Muscle of back (tissue), 11 donors: ENCODE measurements around the gene NR2E3. TPM values are rescaled to one million over a fixed set of nuclear protein-coding genes. Genes with fewer than 3 reads are reported as not detected.

Source experiments
- DNase-seq, 3 donors: peaks; one replicate each; pipeline versions ENCODE4 v3.0.0 to v3.0.0-alpha.2; 2013
- polyA plus RNA-seq, 10 donors: library from polyadenylated mRNA; unstranded; fragments of 120-200 nt; gene quantifications; one replicate each; pipeline ENCODE4 v1.2.1, GENCODE V29; 2013; ENCODE audit not compliant: insufficient read length in 10 of 10

The NR2E3 gene
- polyA plus RNA-seq, 10 donors = 1.9 to 10.3 (median 5.0) TPM

GRCh38 chr15:71790081-71790480 lies 20.3 kb upstream of the NR2E3 start:
- DNase-seq = no peak

GRCh38 chr15:71791975-71792374 lies 18.4 kb upstream of the NR2E3 start:
- no peak for DNase-seq

- DNase-seq = no peak
Observed at GRCh38 chr15:71792521-71792920, 17.8 kb upstream of the NR2E3 start.

GRCh38 chr15:71798641-71799040 lies 11.7 kb upstream of the NR2E3 start:
- DNase-seq = no peak

- DNase-seq = no peak
Observed at GRCh38 chr15:71800190-71800589, 10.2 kb upstream of the NR2E3 start.

- peak; percentile 69 to 87 (median 80) for DNase-seq
Observed at GRCh38 chr15:71800835-71801745, 9.3 kb upstream of the NR2E3 start.

GRCh38 chr15:71801935-71802655 lies 8.3 kb upstream of the NR2E3 start:
- DNase-seq = no peak

GRCh38 chr15:71802770-71803169 lies 7.6 kb upstream of the NR2E3 start:
- DNase-seq = no peak

- DNase-seq = peak in 1 of 3 donors; percentile 31
Observed at GRCh38 chr15:71804226-71804625, 6.1 kb upstream of the NR2E3 start.

GRCh38 chr15:71804695-71805470 lies 5.5 kb upstream of the NR2E3 start:
- peak in 1 of 3 donors; percentile 48 for DNase-seq

GRCh38 chr15:71806452-71806931 lies 3.9 kb upstream of the NR2E3 start:
- no peak for DNase-seq

- DNase-seq = no peak
Observed at GRCh38 chr15:71807125-71807629, 3.2 kb upstream of the NR2E3 start.

- peak in 1 of 3 donors; percentile 34 for DNase-seq
Observed at GRCh38 chr15:71807691-71808091, 2.7 kb upstream of the NR2E3 start.

GRCh38 chr15:71808311-71809020 lies 1.9 kb upstream of the NR2E3 start:
- DNase-seq = no peak

- DNase-seq = no peak
Observed at GRCh38 chr15:71809346-71809745, 1.0 kb upstream of the NR2E3 start.

- DNase-seq = no peak
Observed at GRCh38 chr15:71811036-71811736, 832 bp downstream of the NR2E3 start.

GRCh38 chr15:71811752-71812735 lies 1.7 kb downstream of the NR2E3 start:
- no peak for DNase-seq

GRCh38 chr15:71812966-71813722 lies 2.8 kb downstream of the NR2E3 start:
- peak; percentile 35 to 69 (median 56) for DNase-seq
